Measurements from ENCODE around the gene ZNF428.

DNA sequence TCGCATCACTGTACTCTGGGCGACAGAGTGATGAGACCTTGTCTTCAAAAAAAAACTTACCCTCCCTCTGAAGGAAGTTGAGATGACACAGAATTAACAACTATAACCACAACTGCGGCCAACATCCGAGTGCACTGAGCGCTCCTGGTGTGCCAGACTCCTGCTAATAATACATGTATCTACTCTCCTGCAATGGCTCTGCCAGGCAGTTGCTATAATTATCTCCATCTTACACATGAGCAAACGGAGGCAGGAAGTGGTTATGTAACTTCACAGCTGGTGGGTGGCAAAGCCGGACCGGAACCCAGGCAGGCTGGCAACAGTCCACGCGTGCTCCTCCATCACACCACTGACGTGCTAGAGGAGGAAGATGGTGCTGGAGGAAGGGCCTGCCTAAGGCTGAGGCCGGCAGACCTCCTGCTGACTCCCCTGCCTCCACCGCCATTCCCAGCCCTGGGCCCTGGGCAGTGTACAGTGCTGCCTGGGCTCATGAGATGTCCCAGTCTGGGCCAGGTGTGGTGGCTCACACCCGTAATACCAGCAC lies 56.7 kb downstream of the ZNF428 start:
- TF ChIP-seq, protein P1, sequence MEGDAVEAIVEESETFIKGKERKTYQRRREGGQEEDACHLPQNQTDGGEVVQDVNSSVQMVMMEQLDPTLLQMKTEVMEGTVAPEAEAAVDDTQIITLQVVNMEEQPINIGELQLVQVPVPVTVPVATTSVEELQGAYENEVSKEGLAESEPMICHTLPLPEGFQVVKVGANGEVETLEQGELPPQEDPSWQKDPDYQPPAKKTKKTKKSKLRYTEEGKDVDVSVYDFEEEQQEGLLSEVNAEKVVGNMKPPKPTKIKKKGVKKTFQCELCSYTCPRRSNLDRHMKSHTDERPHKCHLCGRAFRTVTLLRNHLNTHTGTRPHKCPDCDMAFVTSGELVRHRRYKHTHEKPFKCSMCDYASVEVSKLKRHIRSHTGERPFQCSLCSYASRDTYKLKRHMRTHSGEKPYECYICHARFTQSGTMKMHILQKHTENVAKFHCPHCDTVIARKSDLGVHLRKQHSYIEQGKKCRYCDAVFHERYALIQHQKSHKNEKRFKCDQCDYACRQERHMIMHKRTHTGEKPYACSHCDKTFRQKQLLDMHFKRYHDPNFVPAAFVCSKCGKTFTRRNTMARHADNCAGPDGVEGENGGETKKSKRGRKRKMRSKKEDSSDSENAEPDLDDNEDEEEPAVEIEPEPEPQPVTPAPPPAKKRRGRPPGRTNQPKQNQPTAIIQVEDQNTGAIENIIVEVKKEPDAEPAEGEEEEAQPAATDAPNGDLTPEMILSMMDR (IDR thresholded peaks at IDR 0.05), result no peak
- no peak for TF ChIP-seq POLR2A (IDR thresholded peaks at IDR 0.05)

Measured in sigmoid colon (tissue), 3 donors.